ENCODE results near the gene MEX3A. TPM values are rescaled to one million over a fixed set of nuclear protein-coding genes. Genes with fewer than 3 reads are reported as not detected.
A peak's percentile ranks its signal among the peaks of the same experiment; 100 is the strongest.
"Not testable (repeated sequence)": the region's sequence is repeated elsewhere in the genome, so short reads cannot be mapped to it uniquely, and the experiment has no call there.

The MEX3A gene
- total and polyA plus RNA-seq, 5 donors from 2014 or later, result not detected

DNA sequence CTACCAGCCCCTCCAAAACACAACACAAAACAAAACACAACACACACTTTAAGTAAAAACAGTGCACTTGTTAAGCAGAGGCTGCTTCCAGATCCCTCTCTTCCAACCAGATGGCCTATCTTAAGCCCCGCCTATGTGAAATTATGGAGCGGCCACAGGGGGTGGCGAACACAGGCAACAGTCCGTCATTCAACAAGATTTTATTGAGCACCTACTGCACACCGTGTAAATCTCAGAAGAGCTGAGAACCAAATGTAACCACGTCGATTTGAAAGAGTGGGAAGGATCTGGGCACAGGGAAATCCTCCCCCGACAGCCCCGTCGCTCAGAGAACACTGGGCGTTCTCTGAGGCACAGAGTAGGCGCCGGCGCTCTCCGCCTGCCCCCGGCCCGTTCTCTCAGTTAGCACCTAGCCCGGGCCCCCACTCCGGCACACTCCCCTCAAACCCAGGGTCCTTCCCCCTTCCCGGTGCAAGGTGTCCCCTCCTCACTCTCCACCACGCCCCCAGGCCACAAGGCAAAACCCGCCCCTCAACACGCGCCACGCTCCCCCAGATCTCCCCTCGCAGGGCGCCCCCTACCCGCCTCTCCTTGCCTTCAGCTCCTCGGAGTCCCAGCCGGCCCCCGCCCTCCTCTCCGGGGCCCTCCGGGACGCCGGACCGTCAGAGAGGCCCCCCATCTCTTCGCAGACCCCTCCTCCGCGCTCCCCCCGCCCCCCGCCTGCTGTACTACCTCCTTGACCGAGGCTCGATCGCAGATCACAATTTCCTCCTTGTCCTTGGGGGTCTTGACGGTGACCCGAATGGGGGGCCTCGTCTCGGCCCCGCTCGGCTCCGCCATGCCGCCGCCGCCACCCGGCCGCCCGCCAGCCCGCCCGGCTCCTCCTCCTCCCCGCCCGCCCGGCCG lies 29.1 kb downstream of the MEX3A start:
- Histone ChIP-seq H3K9me3 (ENCODE audit: control insufficient read depth in 2 of 2, low read length in 2 of 2) (no peaks in the 10 kb centered on the region), H3K27me3 (ENCODE audit: control insufficient read depth, insufficient read depth, low read length) (no peaks in the 10 kb centered on the region), H3K27ac (ENCODE audit: insufficient read depth, low read length, poor library complexity, severe bottlenecking) (peak overlapping the region; percentile 67), H3K36me3 (ENCODE audit: control insufficient read depth, insufficient read depth, low read length) (peaks cover 6% of the 10 kb centered on the region), H3K4me3 (ENCODE audit: low read depth, low read length) (peak overlapping the region; percentile 49), H3K4me1 (ENCODE audit: control insufficient read depth, insufficient read depth, low read length, poor library complexity, severe bottlenecking) (peaks cover 22% of the 10 kb centered on the region)
- DNase-seq (peak; percentile 56 to 72 (median 67)), ATAC-seq (ENCODE audit: low read depth in 2 of 2) (peak; percentile 22 to 26)
- Mint-ChIP-seq H3K4me1 (peaks cover 14 to 42% (median 28%) of the 10 kb centered on the region in 4 donors), H3K36me3 (peaks cover 9% of the 10 kb centered on the region), H3K27me3 (no peaks in the 10 kb centered on the region), H3K27ac (peak overlapping the region; percentile 66 to 89 (median 89)), H3K4me3 (peak overlapping the region; percentile 85 to 97 (median 93)), H3K9me3 (no peaks in the 10 kb centered on the region)

DNA sequence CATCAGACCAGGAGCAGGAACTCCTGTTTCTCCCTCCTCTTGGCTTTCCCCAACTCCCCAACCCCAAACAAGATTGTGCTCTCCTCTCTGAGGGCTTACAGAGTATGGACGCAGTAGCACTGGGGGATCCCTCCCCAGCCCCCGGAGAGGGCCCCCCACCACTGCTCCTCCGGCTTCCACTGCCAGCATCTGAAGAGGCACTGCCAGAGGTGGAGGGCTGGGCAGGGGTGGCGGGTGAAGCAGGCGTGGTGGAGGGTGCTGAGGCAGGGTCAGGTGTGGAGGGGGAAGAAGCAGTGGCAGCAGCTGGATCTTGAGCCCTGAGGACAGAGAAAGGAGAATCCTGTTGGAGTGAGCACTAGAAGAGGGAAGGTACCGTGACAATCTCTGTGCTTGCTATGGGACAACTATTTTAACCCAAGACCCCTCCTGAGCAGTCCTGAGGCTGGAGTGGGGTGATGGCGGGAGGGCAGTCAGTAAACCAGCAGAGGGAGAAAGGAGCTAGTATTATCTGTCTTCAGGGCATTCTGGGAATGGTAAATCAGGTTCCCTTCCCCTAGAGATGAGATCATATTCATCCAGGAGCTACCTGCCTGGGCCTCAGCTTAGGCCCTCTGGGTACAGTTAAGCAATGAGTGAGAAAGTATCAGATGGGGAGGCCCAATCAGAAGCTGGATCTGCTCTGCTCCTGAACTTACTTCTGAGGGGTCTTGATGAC lies 31.1 kb downstream of the MEX3A start:
- Histone ChIP-seq H3K27ac (ENCODE audit: insufficient read depth, low read length, poor library complexity, severe bottlenecking) (no peak overlapping the region), H3K4me3 (ENCODE audit: low read depth, low read length) (no peak overlapping the region), H3K36me3 (ENCODE audit: control insufficient read depth, insufficient read depth, low read length) (peaks cover 3% of the 10 kb centered on the region), H3K27me3 (ENCODE audit: control insufficient read depth, insufficient read depth, low read length) (no peaks in the 10 kb centered on the region), H3K4me1 (ENCODE audit: control insufficient read depth, insufficient read depth, low read length, poor library complexity, severe bottlenecking) (peaks cover 19% of the 10 kb centered on the region), H3K9me3 (ENCODE audit: control insufficient read depth in 2 of 2, low read length in 2 of 2) (no peaks in the 10 kb centered on the region)
- Mint-ChIP-seq H3K27ac (peak overlapping the region in 1 of 3 donors; percentile 20), H3K9me3 (no peaks in the 10 kb centered on the region), H3K4me3 (peak overlapping the region; percentile 23 to 97 (median 52)), H3K36me3 (peaks cover 9% of the 10 kb centered on the region), H3K27me3 (no peaks in the 10 kb centered on the region), H3K4me1 (peaks cover 14 to 34% (median 23%) of the 10 kb centered on the region in 4 donors)
- DNase-seq, result no peak
- no peak for ATAC-seq (ENCODE audit: low read depth in 2 of 2)

DNA sequence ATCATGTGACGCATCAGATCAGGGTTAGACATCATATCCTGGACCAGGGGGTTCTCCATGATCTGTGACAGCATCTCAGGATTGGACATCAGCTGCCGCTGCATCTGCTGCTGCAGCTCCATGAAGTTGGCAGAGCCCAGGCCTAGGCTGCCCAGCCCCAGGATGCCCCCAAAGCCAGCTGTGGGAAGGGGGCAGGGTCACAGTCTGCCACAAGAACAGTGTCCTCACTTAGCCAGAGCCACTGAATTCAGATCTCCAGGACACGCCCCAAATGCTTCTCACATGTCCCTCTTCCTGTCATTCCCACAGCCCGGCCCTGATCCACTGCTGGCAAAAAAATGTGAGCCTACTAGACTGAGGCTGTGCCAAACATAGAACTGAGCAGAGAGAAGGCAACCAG lies 31.9 kb downstream of the MEX3A start:
- Mint-ChIP-seq H3K4me1 (peaks cover 11 to 29% (median 19%) of the 10 kb centered on the region in 4 donors), H3K27ac (no peak overlapping the region), H3K4me3 (peak overlapping the region in 2 of 4 donors; percentile 10 to 49), H3K9me3 (no peaks in the 10 kb centered on the region), H3K36me3 (peaks cover 10% of the 10 kb centered on the region), H3K27me3 (no peaks in the 10 kb centered on the region)
- Histone ChIP-seq H3K36me3 (ENCODE audit: control insufficient read depth, insufficient read depth, low read length) (peaks cover 3% of the 10 kb centered on the region), H3K27me3 (ENCODE audit: control insufficient read depth, insufficient read depth, low read length) (no peaks in the 10 kb centered on the region), H3K4me1 (ENCODE audit: control insufficient read depth, insufficient read depth, low read length, poor library complexity, severe bottlenecking) (peaks cover 11% of the 10 kb centered on the region), H3K9me3 (ENCODE audit: control insufficient read depth in 2 of 2, low read length in 2 of 2) (no peaks in the 10 kb centered on the region), H3K27ac (ENCODE audit: insufficient read depth, low read length, poor library complexity, severe bottlenecking) (no peak overlapping the region), H3K4me3 (ENCODE audit: low read depth, low read length) (no peak overlapping the region)
- ATAC-seq (ENCODE audit: low read depth in 2 of 2) (no peak), DNase-seq (no peak)

DNA sequence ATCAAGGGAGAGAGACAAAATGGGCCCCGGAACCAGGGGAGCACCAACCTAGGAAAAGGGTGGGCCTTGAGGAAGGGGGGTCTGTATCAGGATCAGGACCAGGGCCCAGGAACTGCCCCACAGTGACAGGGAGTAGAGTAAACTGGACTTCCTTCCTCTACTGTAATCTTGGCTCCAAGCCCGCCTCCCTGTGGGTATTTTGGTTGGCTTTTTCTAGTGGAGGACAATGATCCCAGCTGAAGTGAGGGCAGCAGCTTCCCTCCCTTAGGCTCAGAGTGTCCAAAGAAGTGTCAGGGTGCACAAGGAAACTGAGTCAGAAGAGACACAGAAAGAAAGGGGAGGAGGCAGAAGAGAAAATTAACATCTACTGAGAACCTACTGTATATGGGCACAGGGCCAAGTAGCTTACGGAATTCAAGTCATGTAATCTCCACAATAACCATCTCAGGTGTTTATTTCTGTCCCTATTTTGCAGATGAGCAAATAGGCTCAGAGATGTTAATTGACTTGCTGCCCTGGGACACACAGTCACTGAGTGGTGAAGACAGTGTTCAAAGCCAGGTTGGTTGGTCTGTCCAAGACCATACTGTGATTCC lies 33.5 kb downstream of the MEX3A start:
- no peak for ATAC-seq (ENCODE audit: low read depth in 2 of 2)
- Mint-ChIP-seq H3K27me3 (no peaks in the 10 kb centered on the region), H3K9me3 (no peaks in the 10 kb centered on the region), H3K36me3 (peaks cover 20% of the 10 kb centered on the region), H3K4me1 (peaks cover 13 to 23% (median 17%) of the 10 kb centered on the region in 4 donors), H3K27ac (no peak overlapping the region), H3K4me3 (peak overlapping the region in 1 of 4 donors; percentile 45)
- no peak overlapping the region for H3K27ac ChIP-seq (ENCODE audit: insufficient read depth, low read length, poor library complexity, severe bottlenecking)
- H3K4me3 ChIP-seq (ENCODE audit: low read depth, low read length), result no peak overlapping the region
- DNase-seq, result no peak
- H3K27me3 ChIP-seq (ENCODE audit: control insufficient read depth, insufficient read depth, low read length), result no peaks in the 10 kb centered on the region
- H3K4me1 ChIP-seq (ENCODE audit: control insufficient read depth, insufficient read depth, low read length, poor library complexity, severe bottlenecking), result no peaks in the 10 kb centered on the region
- H3K36me3 ChIP-seq (ENCODE audit: control insufficient read depth, insufficient read depth, low read length), result peaks cover 3% of the 10 kb centered on the region
- no peaks in the 10 kb centered on the region for H3K9me3 ChIP-seq (ENCODE audit: control insufficient read depth in 2 of 2, low read length in 2 of 2)

DNA sequence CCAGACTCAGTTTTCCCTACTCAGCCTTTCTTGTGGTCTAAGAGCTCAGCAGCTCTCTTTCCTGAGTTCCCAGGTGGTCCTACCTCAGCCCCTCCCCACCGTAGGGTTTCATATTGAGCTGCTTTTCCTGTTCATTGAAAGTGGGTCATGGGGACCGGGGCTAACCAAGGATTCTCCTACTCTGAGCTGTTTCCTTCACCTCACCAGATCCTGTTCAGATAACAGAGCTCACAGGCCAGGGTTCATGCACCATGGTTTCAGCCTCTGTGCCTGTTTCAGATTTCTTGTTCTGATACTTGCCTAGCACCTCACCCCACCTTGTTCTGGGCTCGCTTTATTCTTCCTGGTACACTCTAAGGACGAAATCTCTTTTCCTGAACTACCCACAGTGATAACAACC lies 37.2 kb downstream of the MEX3A start:
- Histone ChIP-seq H3K27ac (ENCODE audit: insufficient read depth, low read length, poor library complexity, severe bottlenecking) (no peak overlapping the region), H3K9me3 (ENCODE audit: control insufficient read depth in 2 of 2, low read length in 2 of 2) (no peaks in the 10 kb centered on the region), H3K4me1 (ENCODE audit: control insufficient read depth, insufficient read depth, low read length, poor library complexity, severe bottlenecking) (no peaks in the 10 kb centered on the region), H3K36me3 (ENCODE audit: control insufficient read depth, insufficient read depth, low read length) (peaks cover 18% of the 10 kb centered on the region), H3K4me3 (ENCODE audit: low read depth, low read length) (no peak overlapping the region), H3K27me3 (ENCODE audit: control insufficient read depth, insufficient read depth, low read length) (no peaks in the 10 kb centered on the region)
- Mint-ChIP-seq H3K27ac (peak overlapping the region in 2 of 3 donors; percentile 27), H3K27me3 (no peaks in the 10 kb centered on the region), H3K4me1 (peaks cover 5 to 8% (median 6%) of the 10 kb centered on the region in 4 donors), H3K4me3 (no peak overlapping the region), H3K36me3 (peaks cover 38% of the 10 kb centered on the region), H3K9me3 (no peaks in the 10 kb centered on the region)
- no peak for ATAC-seq (ENCODE audit: low read depth in 2 of 2)
- DNase-seq, result no peak

DNA sequence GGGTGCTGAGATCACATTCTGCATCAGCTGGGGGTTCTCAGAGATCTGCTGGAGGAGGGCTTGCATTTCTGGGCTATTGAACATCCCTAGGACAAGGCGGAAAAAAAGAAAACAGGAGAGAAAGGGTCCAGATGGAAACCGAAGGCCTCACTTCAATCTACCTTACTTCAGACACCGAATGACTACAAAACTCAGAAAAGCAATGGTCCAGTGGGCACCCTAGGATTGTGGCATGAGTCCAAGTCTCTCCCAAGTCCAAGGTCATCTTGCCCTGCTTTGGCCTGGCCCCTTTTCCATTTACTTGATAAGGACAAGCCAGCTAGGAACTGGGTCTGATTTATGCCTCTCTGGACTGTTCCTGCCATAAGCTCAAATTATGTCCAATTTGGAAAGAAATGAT lies 39.4 kb downstream of the MEX3A start:
- ATAC-seq (ENCODE audit: low read depth in 2 of 2), result no peak
- Histone ChIP-seq H3K27me3 (ENCODE audit: control insufficient read depth, insufficient read depth, low read length) (no peaks in the 10 kb centered on the region), H3K36me3 (ENCODE audit: control insufficient read depth, insufficient read depth, low read length) (peaks cover 18% of the 10 kb centered on the region), H3K27ac (ENCODE audit: insufficient read depth, low read length, poor library complexity, severe bottlenecking) (no peak overlapping the region), H3K4me1 (ENCODE audit: control insufficient read depth, insufficient read depth, low read length, poor library complexity, severe bottlenecking) (no peaks in the 10 kb centered on the region), H3K9me3 (ENCODE audit: control insufficient read depth in 2 of 2, low read length in 2 of 2) (no peaks in the 10 kb centered on the region), H3K4me3 (ENCODE audit: low read depth, low read length) (no peak overlapping the region)
- peaks cover 0 to 7% (median 5%) of the 10 kb centered on the region in 4 donors for H3K4me1 Mint-ChIP-seq
- no peak for DNase-seq
- no peak overlapping the region for H3K27ac Mint-ChIP-seq
- H3K4me3 Mint-ChIP-seq, result no peak overlapping the region
- no peaks in the 10 kb centered on the region for H3K27me3 Mint-ChIP-seq
- H3K36me3 Mint-ChIP-seq, result peaks cover 30% of the 10 kb centered on the region
- no peaks in the 10 kb centered on the region for H3K9me3 Mint-ChIP-seq

DNA sequence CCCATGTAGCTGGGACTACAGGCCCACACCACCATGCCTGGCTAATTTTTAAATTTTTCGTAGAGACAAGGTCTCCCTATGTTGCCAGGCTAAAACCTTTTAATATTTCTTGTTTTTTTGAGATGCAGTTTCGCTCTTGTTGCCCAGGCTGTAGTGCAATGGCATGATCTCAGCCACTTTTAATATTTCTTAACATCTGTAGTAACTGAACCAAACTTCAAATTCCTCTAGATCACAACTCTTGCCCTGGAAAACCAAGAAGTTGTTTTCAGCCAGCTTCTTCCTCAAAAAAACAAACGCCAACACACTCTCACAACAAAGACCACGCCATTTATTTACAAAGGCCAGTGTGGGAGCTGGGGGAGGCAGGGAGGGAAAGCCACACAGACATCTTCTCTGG lies 47.3 kb downstream of the MEX3A start:
- H3K36me3 ChIP-seq (ENCODE audit: control insufficient read depth, insufficient read depth, low read length), result peaks cover 11% of the 10 kb centered on the region
- H3K4me1 ChIP-seq (ENCODE audit: control insufficient read depth, insufficient read depth, low read length, poor library complexity, severe bottlenecking); H3K27me3 Mint-ChIP-seq; H3K4me3 ChIP-seq (ENCODE audit: low read depth, low read length); H3K27ac Mint-ChIP-seq; H3K27me3 ChIP-seq (ENCODE audit: control insufficient read depth, insufficient read depth, low read length); ATAC-seq (ENCODE audit: low read depth in 2 of 2); H3K4me3 Mint-ChIP-seq; H3K27ac ChIP-seq (ENCODE audit: insufficient read depth, low read length, poor library complexity, severe bottlenecking); DNase-seq; H3K9me3 Mint-ChIP-seq; H3K9me3 ChIP-seq (ENCODE audit: control insufficient read depth in 2 of 2, low read length in 2 of 2); H3K4me1 Mint-ChIP-seq: not testable (repeated sequence)
- peaks cover 10% of the 10 kb centered on the region for H3K36me3 Mint-ChIP-seq

Measured in CD4-positive, CD25-positive, alpha-beta regulatory T cell (primary cell).